ENCODE measurements around the gene MAMLD1. TPM values are rescaled to one million over a fixed set of nuclear protein-coding genes. Genes with fewer than 3 reads are reported as not detected.

MAMLD1 gene
- total and polyA plus RNA-seq, 2 experiments from 2014 or later = 2.1 to 2.4 TPM

DNA sequence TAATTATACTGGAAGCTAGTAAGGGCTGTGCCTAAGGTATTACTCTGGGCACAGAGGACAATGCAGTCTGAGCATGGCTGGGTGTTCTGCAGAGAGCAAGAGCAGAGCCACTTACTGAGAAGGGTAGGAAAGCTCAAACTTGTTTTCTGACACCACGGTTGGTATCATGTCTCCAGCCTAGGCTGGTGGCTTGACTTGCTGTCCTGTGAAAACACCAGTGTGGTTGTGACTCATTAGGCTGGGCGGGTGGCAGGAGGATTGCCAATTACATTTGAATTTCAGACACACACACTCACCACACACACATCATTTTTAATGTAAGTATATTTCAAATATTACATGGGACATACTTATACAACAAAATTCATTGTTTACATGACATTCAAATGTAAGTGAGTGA lies 185.6 kb downstream of the MAMLD1 start:
- Histone ChIP-seq H3K4me3 (no peak overlapping the region), H3K4me1 (ENCODE audit: insufficient read depth) (no peaks in the 10 kb centered on the region), H3K9me2 (replicated peaks; ENCODE audit: insufficient read depth) (no peaks in the 10 kb centered on the region), H2AFZ (no peak overlapping the region), H3K36me3 (replicated peaks; ENCODE audit: insufficient read depth, low read depth) (no peaks in the 10 kb centered on the region), H3K4me2 (no peak overlapping the region), H3K27ac (no peak overlapping the region), H4K20me1 (ENCODE audit: insufficient read depth, poor library complexity, severe bottlenecking) (no peaks in the 10 kb centered on the region), H3K9me3 (ENCODE audit: low read depth) (no peaks in the 10 kb centered on the region), H3K27me3 (no peaks in the 10 kb centered on the region), H3K79me2 (no peaks in the 10 kb centered on the region)
- no peak for TF ChIP-seq EZH2 (IDR thresholded peaks at IDR 0.05; ENCODE audit: borderline replicate concordance)
- TF ChIP-seq EZH2phosphoT487 (IDR thresholded peaks at IDR 0.05; ENCODE audit: low read depth, severe bottlenecking, unreplicated experiment) = no peak
- TF ChIP-seq, protein P1, sequence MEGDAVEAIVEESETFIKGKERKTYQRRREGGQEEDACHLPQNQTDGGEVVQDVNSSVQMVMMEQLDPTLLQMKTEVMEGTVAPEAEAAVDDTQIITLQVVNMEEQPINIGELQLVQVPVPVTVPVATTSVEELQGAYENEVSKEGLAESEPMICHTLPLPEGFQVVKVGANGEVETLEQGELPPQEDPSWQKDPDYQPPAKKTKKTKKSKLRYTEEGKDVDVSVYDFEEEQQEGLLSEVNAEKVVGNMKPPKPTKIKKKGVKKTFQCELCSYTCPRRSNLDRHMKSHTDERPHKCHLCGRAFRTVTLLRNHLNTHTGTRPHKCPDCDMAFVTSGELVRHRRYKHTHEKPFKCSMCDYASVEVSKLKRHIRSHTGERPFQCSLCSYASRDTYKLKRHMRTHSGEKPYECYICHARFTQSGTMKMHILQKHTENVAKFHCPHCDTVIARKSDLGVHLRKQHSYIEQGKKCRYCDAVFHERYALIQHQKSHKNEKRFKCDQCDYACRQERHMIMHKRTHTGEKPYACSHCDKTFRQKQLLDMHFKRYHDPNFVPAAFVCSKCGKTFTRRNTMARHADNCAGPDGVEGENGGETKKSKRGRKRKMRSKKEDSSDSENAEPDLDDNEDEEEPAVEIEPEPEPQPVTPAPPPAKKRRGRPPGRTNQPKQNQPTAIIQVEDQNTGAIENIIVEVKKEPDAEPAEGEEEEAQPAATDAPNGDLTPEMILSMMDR (IDR thresholded peaks at IDR 0.05; ENCODE audit: poor library complexity) = no peak
- 80% methylated on average over 2 of the region's 2 CpGs for WGBS (ENCODE audit: low lambda C conversion rate, missing lambda C conversion rate)
- DNase-seq (ENCODE audit: low spot score) = no peak

DNA sequence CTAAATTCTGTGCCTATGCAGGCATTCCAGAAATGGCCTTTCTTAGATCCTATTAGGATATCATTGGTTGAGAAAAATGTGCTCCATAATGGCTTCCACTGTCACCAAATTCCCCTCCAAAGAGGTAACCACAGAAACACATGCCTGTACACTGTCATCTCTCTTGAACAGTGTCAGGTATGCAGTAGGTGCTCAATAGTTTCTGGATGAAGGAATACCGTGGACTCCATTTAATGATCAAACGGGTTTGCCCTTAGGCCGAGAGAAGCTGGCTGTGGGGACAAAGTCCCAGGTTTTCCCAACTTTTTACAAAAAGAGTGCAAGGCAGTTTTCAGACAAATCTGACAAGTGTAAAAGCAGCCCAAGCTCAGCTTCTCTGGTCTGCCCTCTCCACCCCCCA lies 188.8 kb downstream of the MAMLD1 start:
- H3K9me2 ChIP-seq (replicated peaks; ENCODE audit: insufficient read depth) = no peaks in the 10 kb centered on the region
- H2AFZ ChIP-seq = no peak overlapping the region
- no peaks in the 10 kb centered on the region for H4K20me1 ChIP-seq (ENCODE audit: insufficient read depth, poor library complexity, severe bottlenecking)
- no peaks in the 10 kb centered on the region for H3K4me1 ChIP-seq (ENCODE audit: insufficient read depth)
- no peak for DNase-seq (ENCODE audit: low spot score)
- TF ChIP-seq EZH2phosphoT487 (IDR thresholded peaks at IDR 0.05; ENCODE audit: low read depth, severe bottlenecking, unreplicated experiment) = no peak
- TF ChIP-seq, protein P1 (IDR thresholded peaks at IDR 0.05; ENCODE audit: poor library complexity) = no peak
- TF ChIP-seq EZH2 (IDR thresholded peaks at IDR 0.05; ENCODE audit: borderline replicate concordance) = no peak
- H3K36me3 ChIP-seq (replicated peaks; ENCODE audit: insufficient read depth, low read depth) = no peaks in the 10 kb centered on the region
- no peak overlapping the region for H3K4me2 ChIP-seq
- 83% methylated on average over 3 of the region's 3 CpGs for WGBS (ENCODE audit: low lambda C conversion rate, missing lambda C conversion rate)
- H3K27ac ChIP-seq = no peak overlapping the region
- no peaks in the 10 kb centered on the region for H3K27me3 ChIP-seq
- no peaks in the 10 kb centered on the region for H3K79me2 ChIP-seq
- H3K4me3 ChIP-seq = no peak overlapping the region
- no peaks in the 10 kb centered on the region for H3K9me3 ChIP-seq (ENCODE audit: low read depth)

DNA sequence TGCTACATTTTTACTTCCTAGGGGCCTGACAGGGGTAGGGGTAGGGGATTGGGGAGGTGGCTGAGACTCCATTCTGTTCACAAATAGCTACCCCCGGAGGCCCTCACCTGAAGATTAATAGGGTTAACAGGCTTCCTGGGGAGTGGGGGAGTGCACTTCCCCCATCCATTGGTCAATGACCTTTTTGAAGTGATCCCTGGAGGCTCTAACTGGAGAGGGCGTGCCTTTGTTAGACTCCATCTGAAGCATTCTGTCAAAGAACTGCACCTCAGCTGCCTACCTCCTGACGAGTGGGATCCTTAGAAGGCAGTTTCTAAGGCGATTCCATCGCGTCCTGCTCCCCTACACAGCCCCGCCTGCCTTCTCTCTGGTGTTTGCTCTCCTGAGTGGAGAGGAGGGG lies 195.3 kb downstream of the MAMLD1 start:
- Histone ChIP-seq H3K79me2 (no peaks in the 10 kb centered on the region), H3K9me3 (ENCODE audit: low read depth) (no peaks in the 10 kb centered on the region), H3K36me3 (replicated peaks; ENCODE audit: insufficient read depth, low read depth) (no peaks in the 10 kb centered on the region), H4K20me1 (ENCODE audit: insufficient read depth, poor library complexity, severe bottlenecking) (no peaks in the 10 kb centered on the region), H3K4me2 (no peak overlapping the region), H3K27me3 (no peaks in the 10 kb centered on the region), H2AFZ (no peak overlapping the region), H3K4me3 (no peak overlapping the region), H3K27ac (no peak overlapping the region), H3K4me1 (ENCODE audit: insufficient read depth) (no peaks in the 10 kb centered on the region), H3K9me2 (replicated peaks; ENCODE audit: insufficient read depth) (no peaks in the 10 kb centered on the region)
- DNase-seq (ENCODE audit: low spot score) = no peak
- WGBS (ENCODE audit: low lambda C conversion rate, missing lambda C conversion rate) = 31% methylated on average over 7 of the region's 7 CpGs
- TF ChIP-seq EZH2phosphoT487 (IDR thresholded peaks at IDR 0.05; ENCODE audit: low read depth, severe bottlenecking, unreplicated experiment) = no peak
- TF ChIP-seq, protein P1 (IDR thresholded peaks at IDR 0.05; ENCODE audit: poor library complexity) = no peak
- TF ChIP-seq EZH2 (IDR thresholded peaks at IDR 0.05; ENCODE audit: borderline replicate concordance) = no peak

Other genes starting within 250 kb of the MAMLD1 start
- 15.4 and 26.9 TPM in 2 replicates for gene MTM1, start 205.3 kb downstream of the MAMLD1 start, total RNA-seq
- 8.7 and 9.8 TPM in 2 replicates for gene MTM1, start 205.3 kb downstream of the MAMLD1 start, polyA plus RNA-seq